Spleen (tissue), 7 donors: ENCODE data around the gene GBX1.

ENCODE experiments used
- CTCF ChIP-seq, 11 experiments: fragments of 200-600 bp in 7 of 11; fragments of 450-650 bp in 4 of 11; sonication (generic) in 4 of 11; IDR thresholded peaks in 8 of 11; conservative IDR thresholded peaks in 3 of 11; 1 replicate in 7 of 11; 2 replicates in 4 of 11; pipeline versions ENCODE4 v1.4.0 to v1.8.0; 2016 to 2021; ENCODE audit warnings: antibody characterized with exemption in 11 of 11, inconsistent platforms in 4 of 11, mild to moderate bottlenecking in 1 of 11
- POLR2A ChIP-seq, 3 donors: fragments of 450-650 bp; IDR thresholded peaks; one replicate each; pipeline ENCODE4 v1.5.1; 2017; ENCODE audit warnings: antibody characterized with exemption in 3 of 3, mild to moderate bottlenecking in 1 of 3
- donor health status: DM: no; HTN: no; CAD: no; lungs with moderate emphysema.
- donor health status: DM: no; HTN: no; CAD: no.
- donor health status: DM: no; HTN: no; CAD: no.

DNA sequence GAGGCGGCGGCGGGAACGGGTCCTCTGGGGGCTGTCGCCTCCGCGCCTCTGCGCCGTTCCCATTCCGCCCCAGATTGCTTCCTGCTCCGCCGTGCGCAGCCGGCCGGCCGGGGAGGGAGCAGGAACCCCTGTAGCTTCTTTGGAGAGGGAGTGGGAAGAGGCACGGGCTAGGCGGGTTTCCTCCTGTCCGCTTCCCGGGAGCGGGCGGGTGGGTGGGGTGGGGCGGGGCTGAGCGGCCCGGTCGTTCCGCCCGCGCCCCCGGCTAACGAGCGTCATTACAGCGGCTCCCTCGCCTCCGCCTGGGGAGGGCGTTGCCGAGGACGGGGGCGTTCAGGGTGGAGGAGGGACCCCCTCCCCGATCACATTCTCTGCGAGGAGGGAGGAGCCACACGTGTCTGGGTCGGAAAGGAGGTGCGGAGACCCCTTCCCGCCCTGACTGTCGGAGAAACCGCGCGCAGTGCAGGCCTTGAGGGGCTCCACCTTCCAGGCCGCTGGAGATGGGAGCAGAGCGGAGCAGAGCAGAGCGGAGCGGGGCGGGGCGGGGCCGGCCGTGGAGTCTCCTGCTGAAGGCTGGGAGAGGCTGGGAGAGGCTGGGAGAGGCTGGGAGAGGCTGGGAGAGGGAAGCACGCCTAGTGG lies 41.5 kb downstream of the GBX1 start:
- no peak for TF ChIP-seq CTCF (IDR thresholded peaks at IDR 0.05 in 8 of 11, conservative IDR thresholded peaks at IDR 0.05 in 3 of 11)
- no peak for TF ChIP-seq POLR2A (IDR thresholded peaks at IDR 0.05)
